GM18511 (cell line): ENCODE measurements around the gene ABCB10.
"Not testable (repeated sequence)": the region's sequence is repeated elsewhere in the genome, so short reads cannot be mapped to it uniquely, and the experiment has no call there.

Experiments used
- ATAC-seq: cut with Tn5 transposase; IDR thresholded peaks from one replicate; pipeline ENCODE4 v1.9.1; 2021; ENCODE audit warnings: mild to moderate bottlenecking, moderate library complexity; ENCODE audit not compliant: unreplicated experiment

The ABCB10 gene

GRCh38 chr1:229574679-229575442, 16.4 kb upstream of the ABCB10 start:
- no peak for ATAC-seq

DNA sequence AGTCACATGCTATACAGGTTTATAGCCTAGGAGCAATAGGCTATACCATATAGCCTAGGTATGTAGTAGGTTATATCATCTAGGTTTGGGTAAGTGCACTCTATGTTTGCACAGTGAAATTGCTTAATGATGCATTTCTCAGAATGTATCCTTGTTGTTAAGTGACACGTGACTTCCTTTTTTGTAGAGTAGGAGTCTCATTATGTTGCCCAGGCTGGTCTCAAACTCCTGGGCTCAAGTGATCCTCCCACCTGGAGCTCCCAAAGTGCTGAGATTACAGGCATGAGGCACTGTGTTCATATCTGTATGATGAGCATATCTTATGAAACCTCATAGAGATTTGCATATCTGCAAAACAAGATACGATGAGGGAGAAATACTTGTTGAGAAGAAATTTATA, 13.8 kb upstream of the ABCB10 start:
- ATAC-seq, result no peak

- ATAC-seq, result no peak
Measured at GRCh38 chr1:229570891-229571516, 12.5 kb upstream of the ABCB10 start.

GRCh38 chr1:229570305-229570704, 11.8 kb upstream of the ABCB10 start:
- ATAC-seq, result no peak

DNA sequence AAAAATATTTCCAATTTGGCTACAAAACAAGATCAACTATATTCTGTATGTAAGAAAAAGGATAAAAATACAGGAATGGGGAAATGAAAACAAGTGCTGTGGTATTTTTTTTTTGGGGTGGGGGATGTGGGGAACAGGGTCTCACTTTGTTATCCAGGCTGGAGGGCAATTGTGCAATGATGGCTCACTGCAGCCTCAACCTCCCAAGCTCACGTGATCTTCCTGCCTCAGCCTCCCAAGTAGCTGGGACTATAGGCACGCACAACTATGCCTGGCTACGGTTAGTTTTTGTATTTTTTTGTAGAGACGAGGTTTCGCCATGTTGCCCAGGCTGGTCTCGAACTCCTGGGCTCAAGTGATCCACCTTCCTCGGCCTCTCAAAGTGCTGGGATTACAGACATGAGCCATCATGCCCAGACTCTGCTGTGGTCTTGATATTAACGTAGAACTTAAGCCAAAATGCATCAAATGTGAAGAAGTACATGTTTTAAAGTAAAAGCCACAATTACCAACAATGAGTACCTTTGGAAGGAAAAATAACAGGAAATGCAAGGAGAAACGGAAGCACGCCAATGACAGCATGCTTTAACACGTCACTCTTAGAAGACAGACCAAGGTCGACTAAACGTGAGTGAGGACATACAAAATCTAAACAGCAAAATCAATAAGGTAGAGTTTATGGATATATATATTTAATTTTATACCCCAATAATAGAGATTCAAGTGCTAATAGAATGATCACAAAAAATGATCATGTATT, 8.8 kb upstream of the ABCB10 start:
- no peak for ATAC-seq

DNA sequence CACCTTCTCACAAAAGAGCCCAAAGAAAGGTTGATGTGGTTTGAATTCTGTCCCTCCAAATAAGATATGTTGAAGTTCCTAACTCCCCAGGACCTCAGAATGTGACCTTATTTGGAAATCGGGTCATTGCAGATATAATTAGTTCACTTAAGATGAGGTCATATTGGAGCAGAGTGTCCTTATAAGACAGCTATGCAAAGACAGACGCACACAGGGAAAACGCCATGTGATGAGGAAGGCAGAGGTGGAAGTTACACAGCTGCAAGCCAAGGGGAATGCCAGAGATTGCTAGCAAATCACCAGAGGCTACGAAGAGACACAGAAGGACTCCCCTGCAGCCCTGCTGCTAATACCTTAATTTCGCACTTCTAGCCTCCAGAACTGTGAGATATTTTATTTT, 5.2 kb upstream of the ABCB10 start:
- ATAC-seq, result no peak

GRCh38 chr1:229563241-229563640, 4.7 kb upstream of the ABCB10 start:
- no peak for ATAC-seq

DNA sequence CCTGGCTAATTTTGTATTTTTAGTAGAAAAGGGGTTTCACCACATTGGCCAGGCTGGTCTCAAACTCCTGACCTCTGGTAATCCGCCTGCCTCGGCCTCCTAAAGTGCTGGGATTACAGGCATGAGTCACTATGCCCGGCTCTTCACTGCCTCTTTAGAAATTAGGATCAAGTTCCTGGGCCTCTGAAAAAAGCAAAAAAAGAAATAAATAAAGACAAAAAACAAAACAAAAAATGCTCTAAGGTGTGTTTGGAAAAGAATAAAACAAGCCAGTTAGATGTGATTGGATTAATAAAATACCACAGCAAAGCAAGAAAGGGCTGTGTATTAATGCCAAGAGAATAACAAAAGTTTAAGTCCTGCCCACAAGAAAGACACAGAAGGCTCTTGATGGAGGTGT, 4.2 kb upstream of the ABCB10 start:
- ATAC-seq, result no peak

DNA sequence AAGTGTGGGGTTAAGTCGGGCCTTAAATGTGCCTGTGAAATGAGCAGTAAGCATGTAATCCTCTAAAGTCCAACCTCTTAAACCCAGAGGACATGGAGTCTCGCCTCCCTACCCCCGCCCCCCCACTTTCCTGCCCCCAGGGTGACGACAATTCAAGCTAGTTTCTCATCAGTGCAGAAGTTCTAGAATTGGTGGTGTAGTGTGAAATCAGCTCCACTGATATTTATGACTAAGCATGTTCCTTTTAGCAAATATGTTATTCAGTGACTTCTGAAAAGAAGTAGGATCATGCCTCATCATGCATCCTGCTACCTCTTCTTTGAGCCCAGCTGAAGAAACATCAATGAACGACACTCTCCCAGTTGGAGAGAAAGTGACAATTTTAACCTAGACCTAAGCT, 2.6 kb upstream of the ABCB10 start:
- no peak for ATAC-seq

DNA sequence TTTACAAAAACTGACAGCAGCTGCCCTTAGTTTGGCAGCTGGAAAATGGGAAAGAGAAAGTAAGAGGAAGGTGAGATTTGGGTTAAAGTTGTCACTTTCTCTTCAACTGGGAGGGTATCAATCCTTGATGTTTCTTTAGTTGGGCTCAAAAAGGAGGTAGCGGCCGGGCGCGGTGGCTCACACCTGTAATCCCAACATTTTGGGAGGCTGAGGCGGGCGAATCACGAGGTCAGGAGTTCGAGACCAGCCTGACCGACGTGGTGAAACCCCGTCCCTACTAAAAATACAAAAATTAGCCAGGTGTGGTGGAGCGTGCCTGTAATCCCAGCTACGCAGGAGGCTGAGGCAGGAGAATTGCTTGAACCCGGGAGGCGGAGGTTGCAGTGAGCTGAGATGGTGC, 1.6 kb upstream of the ABCB10 start:
- not testable (repeated sequence) for ATAC-seq

- ATAC-seq, result not testable (repeated sequence)
Measured at GRCh38 chr1:229559336-229559801, 862 bp upstream of the ABCB10 start.

DNA sequence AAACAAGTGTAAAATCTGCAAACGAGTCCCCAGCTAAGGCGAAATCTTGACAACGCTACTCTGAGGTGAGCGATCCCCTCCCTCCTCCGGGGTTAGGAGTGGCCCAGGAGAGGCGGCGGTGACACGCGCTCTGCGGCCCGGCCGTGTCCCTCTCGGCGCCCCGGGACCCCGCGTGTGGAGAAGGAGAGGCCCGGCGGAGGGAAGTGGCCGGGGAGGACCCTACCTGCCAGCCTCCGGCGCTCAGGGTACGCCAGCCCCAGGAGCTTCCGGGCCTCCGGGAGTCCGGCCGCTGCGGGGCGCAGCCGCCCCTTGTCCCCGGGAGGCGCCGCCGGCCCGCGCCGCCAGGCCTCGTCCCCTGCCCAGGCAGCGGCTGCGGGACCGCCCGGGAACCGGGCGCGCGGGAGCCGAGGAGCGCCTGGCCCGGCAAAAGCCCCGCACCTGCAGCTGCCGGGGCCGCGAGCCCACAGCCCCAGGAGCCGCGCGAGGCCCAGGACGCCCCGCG, 543 bp downstream of the ABCB10 start:
- ATAC-seq, result peak; percentile 38

- ATAC-seq, result peak; percentile 25
Measured at GRCh38 chr1:229557200-229557850, 1.2 kb downstream of the ABCB10 start.

DNA sequence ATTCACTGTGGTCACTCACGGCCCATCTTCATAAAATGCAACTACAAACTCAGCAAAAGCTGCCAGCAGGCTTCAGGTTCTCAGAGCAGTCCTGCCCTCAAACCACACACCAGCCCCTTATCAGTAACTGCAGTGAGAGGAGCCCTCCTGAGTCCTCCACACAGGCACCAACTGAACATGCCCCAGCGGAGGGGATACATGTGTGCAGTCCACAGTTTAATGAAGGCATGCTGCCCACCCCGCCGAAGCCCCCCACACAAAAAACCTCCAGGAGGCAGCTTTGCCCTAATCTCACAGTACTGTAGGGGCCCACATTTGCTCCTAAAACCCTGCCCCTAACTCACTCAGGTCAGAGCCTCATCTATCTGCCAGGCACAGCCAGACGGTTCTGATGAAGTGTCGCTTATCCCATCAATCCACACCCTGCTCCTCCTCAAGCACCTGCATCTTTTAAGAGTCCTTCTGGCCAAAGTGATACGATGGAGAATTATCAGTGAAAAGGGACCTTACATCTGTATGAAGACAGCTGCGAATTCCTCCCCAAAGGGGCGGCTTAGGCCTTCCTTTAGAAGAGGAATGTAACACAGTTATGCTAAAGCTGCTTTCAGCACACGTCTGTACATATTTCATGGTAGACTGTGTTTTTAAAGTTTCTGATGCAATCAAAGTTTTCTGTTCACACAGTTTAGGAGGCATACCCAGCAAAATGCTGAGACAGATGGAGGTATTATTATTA, 3.5 kb downstream of the ABCB10 start:
- ATAC-seq, result no peak

- ATAC-seq, result no peak
Measured at GRCh38 chr1:229553621-229554130, 4.8 kb downstream of the ABCB10 start.

DNA sequence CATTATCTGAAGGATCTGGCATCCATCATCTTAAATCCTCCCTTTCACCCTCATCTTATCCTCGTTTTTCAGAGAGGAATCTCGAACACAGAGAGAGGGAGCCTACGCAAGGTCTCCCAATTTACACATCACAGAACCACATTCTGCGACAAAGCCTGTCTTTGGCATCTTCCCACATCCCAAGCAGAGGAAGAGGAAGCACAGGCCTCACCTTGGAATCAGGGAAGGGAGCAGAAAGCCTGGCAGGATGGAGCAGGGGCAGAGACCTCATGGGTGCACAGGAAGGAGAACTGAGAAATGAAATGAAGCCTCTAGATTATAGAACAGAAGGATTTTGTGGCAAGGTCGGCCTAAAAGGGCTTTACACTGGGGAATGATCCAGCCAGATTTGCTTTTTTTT, 5.8 kb downstream of the ABCB10 start:
- ATAC-seq, result no peak

DNA sequence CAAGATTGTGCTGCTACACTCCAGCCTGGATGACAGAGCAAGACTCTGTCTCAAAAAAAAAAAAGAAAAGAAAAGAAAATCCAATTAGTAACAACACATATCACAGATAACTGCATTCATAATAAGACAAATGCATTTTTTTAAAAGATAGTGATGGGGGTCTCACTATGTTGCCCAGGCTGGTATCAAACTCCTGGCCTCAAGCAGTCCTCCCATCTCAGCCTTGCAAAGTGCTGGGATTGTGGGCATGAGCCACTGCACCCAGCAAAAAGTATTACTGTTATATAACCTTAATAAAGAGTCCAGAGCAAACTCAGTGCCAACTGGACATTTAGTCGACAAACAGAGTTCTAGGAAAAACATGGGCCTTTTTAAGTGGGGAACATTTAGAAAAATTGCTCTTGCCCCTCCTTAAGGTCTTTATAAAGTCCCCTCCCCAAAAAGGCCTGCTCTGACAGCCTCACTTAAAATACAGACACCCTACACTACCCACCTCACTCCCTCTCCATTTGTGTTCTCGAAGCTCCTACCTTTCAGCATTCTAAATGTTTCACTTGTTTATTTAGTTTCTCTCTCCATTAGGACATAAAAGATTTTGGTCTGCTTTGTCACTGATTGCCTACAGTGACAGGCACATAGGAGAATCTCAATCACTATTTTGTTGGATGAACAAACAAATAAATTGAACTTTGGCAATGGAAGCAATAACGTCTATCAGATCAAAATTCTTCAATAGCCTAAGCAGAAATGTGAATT, 7.5 kb downstream of the ABCB10 start:
- ATAC-seq, result no peak

DNA sequence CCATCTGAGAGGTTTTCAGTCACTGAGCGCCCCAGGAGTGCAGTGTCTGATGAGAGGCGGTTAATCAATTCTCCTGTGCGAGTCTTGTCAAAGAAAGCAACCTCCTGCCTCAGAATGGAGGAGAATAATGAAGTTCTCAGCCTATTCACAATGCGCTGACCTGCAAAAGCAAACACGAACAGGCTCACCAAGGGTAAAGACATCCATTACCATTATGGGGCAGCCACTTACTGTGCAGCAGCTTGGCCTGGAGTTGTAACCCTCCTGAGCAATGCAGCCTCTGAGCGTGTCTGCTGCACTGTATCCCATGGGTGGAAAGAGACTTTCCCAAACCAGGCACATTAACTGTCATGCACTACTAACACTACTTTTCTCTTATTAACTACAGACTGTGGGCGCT, 11.0 kb downstream of the ABCB10 start:
- no peak for ATAC-seq

GRCh38 chr1:229544587-229544986, 13.9 kb downstream of the ABCB10 start:
- no peak for ATAC-seq
